GM12878 (cell line): ENCODE data around the gene CCDC24. TPM values are rescaled to one million over a fixed set of nuclear protein-coding genes. Genes with fewer than 3 reads are reported as not detected.

Experiments
- ATAC-seq: fragments of 200-7000 bp; cut with Tn5 transposase; 3 replicates; pipeline ENCODE4 v1.9.1; 2020; ENCODE audit warnings: mild to moderate bottlenecking, moderate library complexity
- BruUV-seq: library from RNA; stranded (reverse); fragments of 400-500 nt; replicated peaks from 2 replicates; lab custom pipeline; 2021; lab: Mats Ljungman, UMichigan
- CTCF ChIA-PET: fragments of 300-600 bp; sonication (Branson Sonifier 250); formaldehyde crosslinking; extraction: SDS; loops from one replicate; lab custom pipeline; 2021; ENCODE audit warnings: inconsistent platforms; lab: Yijun Ruan, JAX
- POLR2A ChIA-PET: fragments of 350-600 bp; formaldehyde crosslinking; extraction: SDS; loops from one replicate; lab custom pipeline; 2021; ENCODE audit warnings: inconsistent platforms; lab: Charles Lee
- RAD21 ChIA-PET: fragments of 300-600 bp; sonication (Branson Sonifier 250); formaldehyde crosslinking; loops from one replicate; lab custom pipeline; 2023; ENCODE audit warnings: antibody characterized with exemption; ENCODE audit not compliant: unreplicated experiment; lab: Charles Lee
- SMC1A ChIA-PET: fragments of 300-600 bp; sonication (Branson Sonifier 250); formaldehyde crosslinking; loops from one replicate; lab custom pipeline; 2023; ENCODE audit not compliant: unreplicated experiment, uncharacterized antibody; lab: Charles Lee
- DNase-seq: peaks from one replicate; pipeline ENCODE4 v3.0.0-alpha.2; 2011; ENCODE audit warnings: low read depth, low spot score
- FAIRE-seq: peaks from 3 replicates; lab custom pipeline; 2011; peaks lifted over from hg19 to GRCh38; lab: Jason Lieb, UNC
- H2AFZ ChIP-seq: 2 replicates; pipeline ENCODE4 v1.6.0; 2011; ENCODE audit warnings: low read depth, low read length, control low read depth; ENCODE audit not compliant: control insufficient read depth
- H3K27ac ChIP-seq: 2 replicates; pipeline ENCODE4 v1.5.1; 2011; ENCODE audit warnings: control low read depth; ENCODE audit not compliant: control insufficient read depth, insufficient read depth
- H3K27me3 ChIP-seq, 2 experiments: replicated peaks in 1 of 2; 2 replicates each; pipeline versions ENCODE4 v1.6.0 to v1.6.1; 2011; ENCODE audit warnings: low read length in 1 of 2; ENCODE audit not compliant: control insufficient read depth in 2 of 2, insufficient read depth in 2 of 2
- H3K36me3 ChIP-seq, 2 experiments: 2 replicates each; pipeline ENCODE4 v1.5.1; 2011; ENCODE audit warnings: low read length in 1 of 2; ENCODE audit not compliant: control insufficient read depth in 2 of 2, insufficient read depth in 2 of 2
- H3K4me1 ChIP-seq: 2 replicates; pipeline ENCODE4 v1.6.1; 2011; ENCODE audit warnings: mild to moderate bottlenecking, low read length, moderate library complexity, mixed read lengths; ENCODE audit not compliant: control insufficient read depth, insufficient read depth
- H3K4me2 ChIP-seq: 2 replicates; pipeline ENCODE4 v1.6.0; 2011; ENCODE audit warnings: control low read depth; ENCODE audit not compliant: control insufficient read depth, insufficient read depth
- H3K4me3 ChIP-seq: fragments of 200-600 bp; sonication (generic); 2 replicates; pipeline ENCODE4 v1.5.1; 2016
- H3K79me2 ChIP-seq: 2 replicates; pipeline ENCODE4 v1.6.0; 2011; ENCODE audit warnings: low read length; ENCODE audit not compliant: control insufficient read depth, insufficient read depth
- H3K9ac ChIP-seq: 2 replicates; pipeline ENCODE4 v1.8.0; 2011; ENCODE audit warnings: low read length, control low read depth, mixed read lengths; ENCODE audit not compliant: control insufficient read depth, insufficient read depth
- H3K9me3 ChIP-seq: replicated peaks from 3 replicates; pipeline ENCODE4 v1.5.1; 2011; ENCODE audit warnings: mild to moderate bottlenecking, low read length; ENCODE audit not compliant: control insufficient read depth, insufficient read depth
- H4K20me1 ChIP-seq: 2 replicates; pipeline ENCODE4 v1.6.0; 2011; ENCODE audit not compliant: control insufficient read depth, insufficient read depth
- DPF2 ChIP-seq: fragments of 450-650 bp; IDR thresholded peaks from 2 replicates; pipeline ENCODE4 v1.6.1; 2017; ENCODE audit warnings: mild to moderate bottlenecking
- EZH2 ChIP-seq: IDR thresholded peaks from 2 replicates; pipeline ENCODE4 v1.6.1; 2012; ENCODE audit warnings: low read depth, mild to moderate bottlenecking, control low read depth, inconsistent platforms, low read length, borderline replicate concordance; ENCODE audit not compliant: control insufficient read depth
- JUND ChIP-seq: IDR thresholded peaks from 2 replicates; pipeline ENCODE4 v1.6.1; 2012; ENCODE audit warnings: low read depth, mild to moderate bottlenecking, low read length, improper control_type of control experiment, moderate library complexity
- MEF2B ChIP-seq: fragments of 450-650 bp; IDR thresholded peaks from 2 replicates; pipeline ENCODE4 v1.6.1; 2018; ENCODE audit warnings: mild to moderate bottlenecking, moderate library complexity; ENCODE audit not compliant: partially characterized antibody, poor library complexity, severe bottlenecking
- MTA3 ChIP-seq: IDR thresholded peaks from 2 replicates; pipeline ENCODE4 v1.6.1; 2012; ENCODE audit warnings: low read length, inconsistent platforms, borderline replicate concordance
- MXI1 ChIP-seq: fragments of 150-350 bp; IDR thresholded peaks from 2 replicates; pipeline ENCODE4 v1.6.1; 2011; ENCODE audit warnings: low read depth, mild to moderate bottlenecking, inconsistent platforms, low read length, improper control_type of control experiment
- NFXL1 ChIP-seq: fragments of 450-650 bp; IDR thresholded peaks from 2 replicates; pipeline ENCODE4 v1.6.1; 2017; ENCODE audit warnings: antibody characterized with exemption, mild to moderate bottlenecking, borderline replicate concordance
- PKNOX1 ChIP-seq: fragments of 450-650 bp; IDR thresholded peaks from 2 replicates; pipeline ENCODE4 v1.6.1; 2016; ENCODE audit warnings: mild to moderate bottlenecking
- PML ChIP-seq: IDR thresholded peaks from 2 replicates; pipeline ENCODE4 v1.6.1; 2012; ENCODE audit warnings: low read length, inconsistent platforms
- POU2F2 ChIP-seq: IDR thresholded peaks from 3 replicates; pipeline ENCODE4 v1.6.1; 2011; ENCODE audit warnings: low read depth, mild to moderate bottlenecking, low read length, borderline replicate concordance
- RUNX3 ChIP-seq: IDR thresholded peaks from 2 replicates; pipeline ENCODE4 v1.6.1; 2012; ENCODE audit warnings: low read length, inconsistent platforms
- SRF ChIP-seq, 2 experiments: IDR thresholded peaks; 2 replicates each; pipeline ENCODE4 v1.6.1; 2011; ENCODE audit warnings: low read depth in 2 of 2, low read length in 2 of 2, mild to moderate bottlenecking in 1 of 2, moderate library complexity in 1 of 2
- SUPT20H ChIP-seq: IDR thresholded peaks from 2 replicates; pipeline ENCODE4 v1.6.1; 2011; ENCODE audit warnings: low read depth, mild to moderate bottlenecking, low read length, moderate library complexity, borderline replicate concordance; ENCODE audit not compliant: control insufficient read depth
- SUZ12 ChIP-seq: fragments of 200-600 bp; sonication (generic); IDR thresholded peaks from one replicate; pipeline ENCODE4 v1.6.1; 2018; ENCODE audit warnings: antibody characterized with exemption, mild to moderate bottlenecking; ENCODE audit not compliant: unreplicated experiment
- TCF12 ChIP-seq: IDR thresholded peaks from 2 replicates; pipeline ENCODE4 v1.6.1; 2011; ENCODE audit warnings: low read depth, mild to moderate bottlenecking, low read length
- ZNF24 ChIP-seq: fragments of 450-650 bp; IDR thresholded peaks from 2 replicates; pipeline ENCODE4 v1.6.1; 2017; ENCODE audit warnings: antibody characterized with exemption, mild to moderate bottlenecking
- ZNF384 ChIP-seq: IDR thresholded peaks from 2 replicates; pipeline ENCODE4 v1.6.1; 2012; ENCODE audit warnings: low read depth, mild to moderate bottlenecking, low read length, improper control_type of control experiment, borderline replicate concordance
- WGBS: methylation state at CpG from one replicate; pipeline ENCODE4 v1.1.6; 2016; ENCODE audit warnings: low lambda C conversion rate; ENCODE audit not compliant: insufficient replicate concordance, insufficient coverage; ENCODE audit errors: missing lambda C conversion rate; 5-methylcytosine and 5-hydroxymethylcytosine counted together
- in situ Hi-C: fragments of 300-500 bp; cut with MboI; formaldehyde crosslinking; loops from 9 replicates; pipeline ENCODE4 v1.14.3; 2018; ENCODE audit warnings: mixed read lengths
- intact Hi-C: fragments of 100-400 bp; cut with micrococcal nuclease; formaldehyde crosslinking; loops from one replicate; pipeline ENCODE4 v1.14.2; 2022; ENCODE audit not compliant: unreplicated experiment
- polyA plus RNA-seq, 11 experiments: library from polyadenylated mRNA; depleted of rRNA in 4 of 11; unstranded in 6 of 11; stranded (reverse) in 5 of 11; fragments of >200 nt; fragmentation: Nextera tagmentation in 4 of 11; fragmentation: Illumina TruSeq in 1 of 11; extraction: Ambion mirVana in 4 of 11; extraction: Trizol in 1 of 11; gene quantifications; 1 replicate in 1 of 11; 2 replicates in 10 of 11; pipeline versions ENCODE4 v1.2.1 to v1.2.3, GENCODE V29; 2011 to 2016; ENCODE audit warnings: inconsistent platforms in 2 of 11, missing spikeins in 2 of 11, low read depth in 1 of 11
- total RNA-seq, 4 experiments: library from RNA; depleted of rRNA in 3 of 4; stranded (reverse); fragments of >200 nt in 3 of 4; fragmentation: Illumina TruSeq in 1 of 4; extraction: Trizol in 1 of 4; gene quantifications; 2 replicates each; pipeline versions ENCODE4 v1.2.1 to v1.2.3, GENCODE V29; 2013 to 2021
- TF ChIP-seq, protein P1 (sequence below): IDR thresholded peaks from 2 replicates; pipeline ENCODE4 v1.6.1; 2012; ENCODE audit warnings: low read length, inconsistent platforms
- TF ChIP-seq, protein P2 (sequence below): fragments of 450-650 bp; formaldehyde crosslinking; IDR thresholded peaks from 2 replicates; pipeline ENCODE4 v1.4.0; 2022; ENCODE audit warnings: mild to moderate bottlenecking, moderate library complexity

The CCDC24 gene
- total and polyA plus RNA-seq, 10 of the 15 experiments (the other 5 are each of a cell fraction or from before 2014, with no cell fraction given): 0.18 to 3.1 (median 1.6) TPM; not detected in 1

DNA sequence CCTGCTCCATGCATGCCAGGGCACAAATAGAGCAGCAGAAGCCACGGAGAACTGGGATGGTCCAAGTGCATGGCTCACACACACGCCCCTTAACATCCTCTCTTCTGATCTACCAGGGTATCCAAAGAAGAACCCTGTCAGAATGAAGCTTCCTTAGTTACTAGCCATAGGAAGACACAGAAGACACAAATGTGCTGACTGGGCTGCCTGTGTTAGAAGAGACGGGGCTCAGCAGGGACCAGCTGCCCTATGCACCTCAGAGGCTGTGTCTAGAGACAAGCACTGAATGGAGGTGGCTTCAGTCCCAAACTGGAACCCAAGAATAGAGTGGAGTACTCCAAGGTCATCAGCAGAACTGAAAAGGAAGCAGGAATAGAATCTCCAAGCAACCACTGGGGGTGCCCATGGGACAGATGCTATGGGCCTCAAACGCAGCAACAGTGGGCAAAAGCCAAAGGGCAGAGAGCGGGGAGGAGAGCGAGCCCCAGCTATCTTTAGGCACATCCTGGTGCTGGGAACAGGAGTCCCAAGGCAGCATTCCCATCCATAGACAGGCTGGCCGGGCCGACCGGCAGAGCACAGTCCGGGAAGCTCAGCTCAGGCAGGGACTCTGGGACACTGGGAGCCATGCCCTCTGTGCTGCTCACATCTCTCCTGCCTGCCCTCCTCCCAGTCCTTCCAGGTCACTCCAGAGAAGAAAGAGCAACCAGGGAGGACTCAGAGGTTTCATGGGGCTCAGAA lies 30.4 kb downstream of the CCDC24 start:
- POLR2A ChIA-PET: interaction anchor here (0.6 to 0.8 kb wide), 2 partner anchors 19 to 46 kb away, joined by 3 read pairs; no protein-coding TSS in a partner anchor
- CTCF ChIA-PET: interaction anchor here (0.7 to 2.9 kb wide), 4 partner anchors 17 to 410 kb away, joined by 3 to 9 read pairs (median 4); no protein-coding TSS in a partner anchor
- in situ Hi-C loops (no loop called here), intact Hi-C loops (no loop called here)
- Histone ChIP-seq H3K27me3 (no peaks in the 10 kb centered on the region), H3K9me3 (no peaks in the 10 kb centered on the region), H3K4me2 (no peak overlapping the region), H3K36me3 (no peaks in the 10 kb centered on the region), H3K4me3 (no peak overlapping the region), H3K9ac (no peak overlapping the region), H3K79me2 (no peaks in the 10 kb centered on the region), H3K27ac (no peak overlapping the region), H4K20me1 (no peaks in the 10 kb centered on the region), H2AFZ (no peak overlapping the region), H3K4me1 (peaks cover 4% of the 10 kb centered on the region; the same call in 1 of the 2 replicates)
- WGBS: 55% methylated on average over 10 of the region's 10 CpGs
- FAIRE-seq: no peak
- RAD21 ChIA-PET: interaction anchor here (1.0 kb wide), 1 partner anchor 15 kb away, joined by 3 read pairs; no protein-coding TSS in a partner anchor
- no peak for ATAC-seq
- BruUV-seq: no TSS peak
- DNase-seq: no peak
- SMC1A ChIA-PET: no interaction called here
- TF ChIP-seq MTA3 (no peak), SUPT20H (no peak), DPF2 (no peak), PML (no peak), POU2F2 (no peak), NFXL1 (no peak), SRF (IDR thresholded peaks at IDR 0.05; ENCODE audit: low read depth in 2 of 2, low read length in 2 of 2) (no peak), PKNOX1 (no peak), RUNX3 (no peak), ZNF24 (no peak), EZH2 (no peak), TCF12 (no peak), MXI1 (no peak), SUZ12 (no peak), JUND (no peak), MEF2B (no peak), ZNF384 (no peak)
- TF ChIP-seq, protein P1, sequence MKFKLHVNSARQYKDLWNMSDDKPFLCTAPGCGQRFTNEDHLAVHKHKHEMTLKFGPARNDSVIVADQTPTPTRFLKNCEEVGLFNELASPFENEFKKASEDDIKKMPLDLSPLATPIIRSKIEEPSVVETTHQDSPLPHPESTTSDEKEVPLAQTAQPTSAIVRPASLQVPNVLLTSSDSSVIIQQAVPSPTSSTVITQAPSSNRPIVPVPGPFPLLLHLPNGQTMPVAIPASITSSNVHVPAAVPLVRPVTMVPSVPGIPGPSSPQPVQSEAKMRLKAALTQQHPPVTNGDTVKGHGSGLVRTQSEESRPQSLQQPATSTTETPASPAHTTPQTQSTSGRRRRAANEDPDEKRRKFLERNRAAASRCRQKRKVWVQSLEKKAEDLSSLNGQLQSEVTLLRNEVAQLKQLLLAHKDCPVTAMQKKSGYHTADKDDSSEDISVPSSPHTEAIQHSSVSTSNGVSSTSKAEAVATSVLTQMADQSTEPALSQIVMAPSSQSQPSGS: no peak
- TF ChIP-seq, protein P2, sequence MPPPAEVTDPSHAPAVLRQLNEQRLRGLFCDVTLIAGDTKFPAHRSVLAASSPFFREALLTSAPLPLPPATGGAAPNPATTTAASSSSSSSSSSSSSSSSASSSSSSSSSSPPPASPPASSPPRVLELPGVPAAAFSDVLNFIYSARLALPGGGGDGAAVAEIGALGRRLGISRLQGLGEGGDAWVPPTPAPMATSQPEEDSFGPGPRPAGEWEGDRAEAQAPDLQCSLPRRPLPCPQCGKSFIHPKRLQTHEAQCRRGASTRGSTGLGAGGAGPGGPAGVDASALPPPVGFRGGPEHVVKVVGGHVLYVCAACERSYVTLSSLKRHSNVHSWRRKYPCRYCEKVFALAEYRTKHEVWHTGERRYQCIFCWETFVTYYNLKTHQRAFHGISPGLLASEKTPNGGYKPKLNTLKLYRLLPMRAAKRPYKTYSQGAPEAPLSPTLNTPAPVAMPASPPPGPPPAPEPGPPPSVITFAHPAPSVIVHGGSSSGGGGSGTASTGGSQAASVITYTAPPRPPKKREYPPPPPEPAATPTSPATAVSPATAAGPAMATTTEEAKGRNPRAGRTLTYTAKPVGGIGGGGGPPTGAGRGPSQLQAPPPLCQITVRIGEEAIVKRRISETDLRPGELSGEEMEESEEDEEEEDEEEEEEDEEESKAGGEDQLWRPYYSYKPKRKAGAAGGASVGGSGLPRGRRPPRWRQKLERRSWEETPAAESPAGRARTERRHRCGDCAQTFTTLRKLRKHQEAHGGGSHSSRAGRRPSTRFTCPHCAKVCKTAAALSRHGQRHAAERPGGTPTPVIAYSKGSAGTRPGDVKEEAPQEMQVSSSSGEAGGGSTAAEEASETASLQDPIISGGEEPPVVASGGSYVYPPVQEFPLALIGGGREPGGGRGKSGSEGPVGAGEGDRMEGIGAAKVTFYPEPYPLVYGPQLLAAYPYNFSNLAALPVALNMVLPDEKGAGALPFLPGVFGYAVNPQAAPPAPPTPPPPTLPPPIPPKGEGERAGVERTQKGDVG (CRISPR knock-in tag): no peak
